A673 (cell line): ENCODE data around the gene USP1. TPM values are rescaled to one million over a fixed set of nuclear protein-coding genes. Genes with fewer than 3 reads are reported as not detected.

Source experiments
- BruUV-seq: library from RNA; stranded (reverse); fragments of 400-500 nt; replicated peaks from 2 replicates; lab custom pipeline; 2021; lab: Mats Ljungman, UMichigan
- CTCF ChIA-PET: fragments of 300-600 bp; sonication (Branson Sonifier 250); formaldehyde crosslinking; loops from one replicate; lab custom pipeline; 2022; ENCODE audit warnings: antibody characterized with exemption; lab: Charles Lee
- POLR2A ChIA-PET: fragments of 300-600 bp; sonication (Branson Sonifier 250); formaldehyde crosslinking; loops from one replicate; lab custom pipeline; 2022; ENCODE audit warnings: antibody characterized with exemption; ENCODE audit not compliant: low non-redundant PET; lab: Charles Lee
- DNase-seq: peaks from one replicate; pipeline ENCODE4 v3.0.0-alpha.2; 2015; ENCODE audit warnings: low spot score
- H3K27ac ChIP-seq: fragments of 200-600 bp; sonication (generic); 2 replicates; pipeline ENCODE4 v1.5.1; 2016; ENCODE audit warnings: mixed run types, low read depth, mild to moderate bottlenecking, mixed read lengths, antibody characterized with exemption, low read length; ENCODE audit not compliant: poor library complexity, severe bottlenecking
- H3K27me3 ChIP-seq: fragments of 200-600 bp; sonication (generic); replicated peaks from 2 replicates; pipeline ENCODE4 v1.6.1; 2017; ENCODE audit warnings: mixed run types, low read depth, mild to moderate bottlenecking, mixed read lengths, antibody characterized with exemption, low read length; ENCODE audit not compliant: insufficient read depth, poor library complexity
- H3K36me3 ChIP-seq: fragments of 200-600 bp; sonication (generic); 2 replicates; pipeline ENCODE4 v1.6.1; 2016; ENCODE audit warnings: mixed run types, mild to moderate bottlenecking, mixed read lengths, antibody characterized with exemption, low read length; ENCODE audit not compliant: insufficient read depth, poor library complexity, severe bottlenecking
- H3K4me1 ChIP-seq: fragments of 200-600 bp; sonication (generic); 2 replicates; pipeline ENCODE4 v1.6.1; 2017; ENCODE audit warnings: mixed run types, mild to moderate bottlenecking, mixed read lengths, antibody characterized with exemption, low read length; ENCODE audit not compliant: insufficient read depth, poor library complexity, severe bottlenecking
- H3K4me3 ChIP-seq: fragments of 200-600 bp; sonication (generic); 2 replicates; pipeline ENCODE4 v1.5.1; 2016; ENCODE audit warnings: low read depth, mixed run types, mild to moderate bottlenecking, mixed read lengths, low read length; ENCODE audit not compliant: poor library complexity, severe bottlenecking
- H3K9me3 ChIP-seq: fragments of 200-600 bp; sonication (generic); 2 replicates; pipeline ENCODE4 v1.6.1; 2016; ENCODE audit warnings: mixed run types, low read depth, mild to moderate bottlenecking, mixed read lengths, antibody characterized with exemption, low read length; ENCODE audit not compliant: poor library complexity, severe bottlenecking
- EZH2 ChIP-seq: fragments of 200-600 bp; sonication (generic); IDR thresholded peaks from 2 replicates; pipeline ENCODE4 v1.6.1; 2017; ENCODE audit warnings: borderline replicate concordance, low read depth, mild to moderate bottlenecking, mixed read lengths, antibody characterized with exemption, low read length; ENCODE audit not compliant: poor library complexity, severe bottlenecking
- intact Hi-C: fragments of 100-400 bp; cut with micrococcal nuclease; formaldehyde crosslinking; loops from one replicate; pipeline ENCODE4 v1.10.0; 2022; ENCODE audit not compliant: unreplicated experiment
- total RNA-seq: library from RNA; stranded (reverse); gene quantifications from 2 replicates; pipeline ENCODE4 v1.2.3, GENCODE V29; 2021
- TF ChIP-seq, protein P1 (sequence below): fragments of 300-800, 200-600 bp; sonication (generic); conservative IDR thresholded peaks from 2 replicates; pipeline ENCODE4 v1.5.1; 2017; ENCODE audit warnings: low read depth, mild to moderate bottlenecking, antibody characterized with exemption, low read length, moderate library complexity, mixed read lengths

The USP1 gene
- total RNA-seq, 1 experiment from 2014 or later, result 90.0 TPM

DNA sequence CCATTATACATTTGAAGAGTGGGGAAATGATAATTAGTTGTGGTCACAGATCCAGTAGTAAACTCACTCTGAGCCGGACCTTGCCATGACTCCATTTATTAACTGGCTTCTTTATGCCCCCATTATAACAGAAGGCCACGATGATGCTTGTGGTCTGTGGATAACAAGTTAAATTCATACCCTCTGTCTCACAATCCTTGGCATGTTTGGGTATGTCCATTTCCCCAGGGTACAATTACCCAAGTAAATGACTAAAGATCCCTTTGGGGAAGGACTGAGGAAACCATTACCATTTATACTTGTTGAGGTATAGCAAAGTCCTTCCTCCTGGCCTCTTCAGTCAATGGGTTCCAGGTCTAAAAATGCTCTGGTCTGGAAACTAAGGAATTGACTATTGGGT, 7.3 kb upstream of the USP1 start:
- H3K4me3 ChIP-seq, result no peak overlapping the region
- ChIA-PET POLR2A (no interaction called here), CTCF (no interaction called here)
- DNase-seq, result no peak
- H3K27ac ChIP-seq, result no peak overlapping the region
- no peaks in the 10 kb centered on the region for H3K9me3 ChIP-seq
- TF ChIP-seq EZH2, result no peak
- TF ChIP-seq, protein P1, sequence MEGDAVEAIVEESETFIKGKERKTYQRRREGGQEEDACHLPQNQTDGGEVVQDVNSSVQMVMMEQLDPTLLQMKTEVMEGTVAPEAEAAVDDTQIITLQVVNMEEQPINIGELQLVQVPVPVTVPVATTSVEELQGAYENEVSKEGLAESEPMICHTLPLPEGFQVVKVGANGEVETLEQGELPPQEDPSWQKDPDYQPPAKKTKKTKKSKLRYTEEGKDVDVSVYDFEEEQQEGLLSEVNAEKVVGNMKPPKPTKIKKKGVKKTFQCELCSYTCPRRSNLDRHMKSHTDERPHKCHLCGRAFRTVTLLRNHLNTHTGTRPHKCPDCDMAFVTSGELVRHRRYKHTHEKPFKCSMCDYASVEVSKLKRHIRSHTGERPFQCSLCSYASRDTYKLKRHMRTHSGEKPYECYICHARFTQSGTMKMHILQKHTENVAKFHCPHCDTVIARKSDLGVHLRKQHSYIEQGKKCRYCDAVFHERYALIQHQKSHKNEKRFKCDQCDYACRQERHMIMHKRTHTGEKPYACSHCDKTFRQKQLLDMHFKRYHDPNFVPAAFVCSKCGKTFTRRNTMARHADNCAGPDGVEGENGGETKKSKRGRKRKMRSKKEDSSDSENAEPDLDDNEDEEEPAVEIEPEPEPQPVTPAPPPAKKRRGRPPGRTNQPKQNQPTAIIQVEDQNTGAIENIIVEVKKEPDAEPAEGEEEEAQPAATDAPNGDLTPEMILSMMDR, result no peak
- no peaks in the 10 kb centered on the region for H3K27me3 ChIP-seq
- intact Hi-C loops, result no loop called here
- no peaks in the 10 kb centered on the region for H3K4me1 ChIP-seq
- no TSS peak for BruUV-seq
- no peaks in the 10 kb centered on the region for H3K36me3 ChIP-seq

DNA sequence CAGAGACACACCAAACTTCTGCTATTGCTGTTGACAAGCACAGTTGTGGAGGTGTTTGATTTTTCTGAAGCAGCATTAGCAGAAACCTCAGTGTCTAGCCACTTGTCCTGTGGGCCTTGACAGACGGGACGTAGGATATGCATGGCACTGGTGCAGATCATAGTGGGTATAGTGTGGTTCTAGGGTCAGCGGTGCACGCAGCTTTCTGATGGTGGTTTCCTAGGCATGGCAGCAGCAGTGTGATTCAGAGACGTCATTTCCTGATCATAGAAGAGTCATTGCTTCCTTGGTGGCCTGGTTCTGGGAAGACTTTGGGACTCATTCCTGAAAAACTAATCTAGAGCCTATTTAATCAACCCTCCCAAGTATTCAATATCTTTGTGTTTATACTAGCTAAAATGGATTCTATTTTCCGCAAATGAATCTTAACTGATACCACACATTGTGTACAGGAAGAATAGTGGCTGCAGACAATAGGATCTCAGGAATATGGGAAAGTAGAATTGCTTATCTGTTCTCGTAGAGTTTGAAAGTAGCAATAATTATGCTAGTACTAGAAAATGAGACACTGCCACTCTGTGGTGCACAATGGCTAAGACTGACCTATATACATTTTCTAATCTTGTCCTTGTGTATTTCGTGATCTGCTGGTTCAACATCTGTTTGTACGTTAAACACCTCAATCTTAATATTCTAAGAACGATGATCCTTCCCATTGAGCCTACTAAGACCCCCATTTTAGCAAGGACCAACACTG, 2.8 kb upstream of the USP1 start:
- Histone ChIP-seq H3K27ac (no peak overlapping the region), H3K4me3 (no peak overlapping the region), H3K4me1 (peaks cover 5% of the 10 kb centered on the region), H3K27me3 (no peaks in the 10 kb centered on the region), H3K36me3 (no peaks in the 10 kb centered on the region), H3K9me3 (no peaks in the 10 kb centered on the region)
- intact Hi-C loops, result loop anchor here (10.0 kb wide), 1 partner anchor 479 kb away; no protein-coding TSS in a partner anchor
- POLR2A ChIA-PET, result no interaction called here
- no peak for TF ChIP-seq EZH2
- TF ChIP-seq, protein P1, result peak; percentile 36
- CTCF ChIA-PET, result no interaction called here
- no TSS peak for BruUV-seq
- no peak for DNase-seq

- Histone ChIP-seq H3K4me3 (no peak overlapping the region), H3K36me3 (no peaks in the 10 kb centered on the region), H3K27ac (peak overlapping the region; percentile 100), H3K9me3 (no peaks in the 10 kb centered on the region), H3K4me1 (peaks cover 10% of the 10 kb centered on the region), H3K27me3 (no peaks in the 10 kb centered on the region)
- ChIA-PET CTCF (no interaction called here), POLR2A (no interaction called here)
- DNase-seq, result no peak
- no TSS peak for BruUV-seq
- intact Hi-C loops, result loop anchor here (10.0 kb wide), 1 partner anchor 480 kb away; no protein-coding TSS in a partner anchor
- no peak for TF ChIP-seq EZH2
- TF ChIP-seq, protein P1, result peak; percentile 9; the same call in 1 of the 2 replicates
Observed at GRCh38 chr1:62434618-62435001, 2.2 kb upstream of the USP1 start.
